Activated CD8-positive, alpha-beta memory T cell treated with anti-CD3 and anti-CD28 coated beads, Interleukin-2, amount 50 U/mL, for 1 hour (primary cell): ENCODE results near the gene CAPN5.

ENCODE experiments used
- DNase-seq: peaks from one replicate; pipeline ENCODE4 v3.0.0-alpha.2; 2020; ENCODE audit errors: extremely low read depth

The CAPN5 gene

GRCh38 chr11:77063861-77064260 lies 2.9 kb upstream of the CAPN5 start:
- DNase-seq = no peak

GRCh38 chr11:77064648-77065217 lies 2.0 kb upstream of the CAPN5 start:
- no peak for DNase-seq

DNA sequence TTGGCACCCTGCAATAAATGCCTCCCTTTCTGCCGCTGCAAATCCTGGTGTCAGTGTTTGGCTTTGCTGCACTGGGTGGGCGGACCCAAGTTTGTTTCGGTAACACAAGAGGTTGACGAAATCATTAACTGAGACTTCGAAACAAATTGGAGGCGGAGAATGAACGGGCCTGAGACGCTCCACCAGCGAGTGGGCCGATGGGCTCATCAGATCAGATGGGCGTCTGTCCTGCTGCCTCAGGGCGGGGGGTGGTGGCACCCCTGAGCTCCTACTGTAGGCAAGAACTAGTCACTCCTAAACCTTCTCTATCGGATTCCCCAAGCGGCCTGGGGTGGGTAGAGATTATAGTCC lies 918 bp upstream of the CAPN5 start:
- no peak for DNase-seq

- DNase-seq = no peak
Observed at GRCh38 chr11:77067861-77068443, 1.2 kb downstream of the CAPN5 start.

DNA sequence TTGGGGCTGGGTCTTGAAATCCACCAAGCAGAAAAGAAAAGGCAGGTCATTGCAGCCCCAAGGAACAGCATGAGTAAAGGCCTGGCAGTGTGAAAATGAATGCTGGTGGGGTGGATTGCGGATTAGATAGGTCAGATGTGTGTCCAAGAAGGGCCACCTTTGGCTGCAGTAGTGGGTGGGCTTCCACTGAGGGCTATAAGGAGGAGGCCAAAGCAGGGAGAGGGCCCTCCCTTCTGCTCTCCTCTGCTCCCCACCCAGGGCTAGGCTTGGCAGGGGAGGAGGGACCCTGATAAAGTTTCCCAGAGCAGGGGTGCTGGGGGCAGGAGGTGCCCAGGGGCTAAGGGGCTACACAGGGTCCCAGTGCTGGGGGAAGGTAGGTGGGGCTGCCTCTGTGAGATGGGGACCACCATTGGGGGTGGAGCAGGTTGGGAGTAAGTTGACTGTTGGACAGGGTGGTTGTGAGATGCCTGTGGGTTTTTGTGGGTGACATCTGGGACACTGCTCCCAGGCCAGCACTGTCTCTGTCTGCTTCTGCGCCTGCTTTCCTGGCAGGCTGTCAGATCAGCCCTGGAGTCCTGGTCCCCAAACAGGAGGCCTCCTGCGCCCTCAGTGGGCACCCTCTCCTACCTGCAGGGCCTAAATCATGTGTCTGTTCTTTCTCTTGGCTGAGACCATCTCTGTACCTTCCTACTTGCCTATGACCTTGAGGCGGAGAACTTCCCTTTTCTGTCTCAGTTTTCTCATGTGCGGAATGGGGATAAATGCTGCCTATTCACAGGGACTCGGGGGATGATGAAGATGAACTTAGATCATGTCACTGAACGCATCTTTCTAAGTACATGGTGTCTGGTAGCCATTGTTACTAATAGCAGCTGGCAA lies 1.9 kb downstream of the CAPN5 start:
- DNase-seq = no peak

DNA sequence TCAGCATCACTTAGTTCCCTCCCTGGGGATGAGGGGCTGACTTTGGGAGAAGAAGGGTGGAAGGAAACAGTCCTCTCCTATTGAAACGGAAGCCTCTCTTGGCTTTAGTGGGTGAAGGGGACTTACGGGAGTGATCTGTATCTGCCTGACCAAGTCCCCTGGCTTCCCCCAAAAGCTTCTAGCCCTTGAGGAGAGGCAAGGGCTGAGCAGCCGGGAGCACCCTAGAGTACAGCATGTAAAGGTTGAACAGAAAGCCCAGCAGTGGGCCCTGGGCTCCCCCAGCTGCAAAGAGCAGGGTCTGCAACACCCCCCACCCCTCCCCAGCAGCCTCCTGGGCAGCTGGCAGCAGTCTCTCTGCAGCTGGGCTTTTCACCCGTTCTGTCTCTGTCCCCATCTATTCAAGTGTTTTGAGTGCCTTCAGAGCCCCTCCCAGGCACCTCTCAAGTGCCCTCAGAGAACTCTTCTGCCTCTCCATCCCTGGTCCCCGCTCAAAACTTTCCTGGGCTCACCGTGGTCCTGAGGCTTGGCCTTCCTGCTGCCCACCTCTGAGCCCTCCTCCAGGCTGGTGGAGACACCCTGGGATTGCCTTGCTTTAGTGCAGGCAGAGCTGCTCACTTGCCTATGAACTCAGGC lies 2.7 kb downstream of the CAPN5 start:
- DNase-seq = no peak

- DNase-seq = no peak
Observed at GRCh38 chr11:77069969-77070582, 3.3 kb downstream of the CAPN5 start.

GRCh38 chr11:77071077-77071476 lies 4.3 kb downstream of the CAPN5 start:
- DNase-seq = no peak

GRCh38 chr11:77071671-77072605 lies 5.2 kb downstream of the CAPN5 start:
- no peak for DNase-seq

DNA sequence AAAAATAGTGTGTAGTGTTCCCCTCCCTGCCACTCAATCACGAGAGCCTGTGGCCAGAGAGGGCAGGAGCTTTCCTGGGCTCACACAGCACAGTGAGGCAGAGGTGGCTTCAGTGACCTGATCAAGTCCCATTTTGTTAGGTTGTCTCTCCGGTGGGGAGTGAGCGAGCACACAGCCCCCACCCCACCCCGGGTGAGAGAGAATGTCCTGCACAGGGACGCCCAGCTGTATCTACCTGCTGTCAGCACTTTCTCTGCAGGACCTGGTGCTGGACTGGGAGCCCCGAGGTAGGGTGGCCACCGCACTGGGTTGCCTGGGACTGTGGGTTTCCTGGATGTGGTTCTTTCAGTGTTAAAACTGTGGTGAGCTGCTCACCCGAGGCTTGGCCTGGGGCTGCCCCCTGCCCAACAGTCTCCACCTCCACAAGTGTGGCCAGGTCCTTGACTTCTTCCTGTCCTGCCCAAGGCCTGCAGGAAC lies 6.1 kb downstream of the CAPN5 start:
- no peak for DNase-seq

GRCh38 chr11:77073328-77074001 lies 6.7 kb downstream of the CAPN5 start:
- DNase-seq = no peak

GRCh38 chr11:77074205-77074604 lies 7.4 kb downstream of the CAPN5 start:
- no peak for DNase-seq

DNA sequence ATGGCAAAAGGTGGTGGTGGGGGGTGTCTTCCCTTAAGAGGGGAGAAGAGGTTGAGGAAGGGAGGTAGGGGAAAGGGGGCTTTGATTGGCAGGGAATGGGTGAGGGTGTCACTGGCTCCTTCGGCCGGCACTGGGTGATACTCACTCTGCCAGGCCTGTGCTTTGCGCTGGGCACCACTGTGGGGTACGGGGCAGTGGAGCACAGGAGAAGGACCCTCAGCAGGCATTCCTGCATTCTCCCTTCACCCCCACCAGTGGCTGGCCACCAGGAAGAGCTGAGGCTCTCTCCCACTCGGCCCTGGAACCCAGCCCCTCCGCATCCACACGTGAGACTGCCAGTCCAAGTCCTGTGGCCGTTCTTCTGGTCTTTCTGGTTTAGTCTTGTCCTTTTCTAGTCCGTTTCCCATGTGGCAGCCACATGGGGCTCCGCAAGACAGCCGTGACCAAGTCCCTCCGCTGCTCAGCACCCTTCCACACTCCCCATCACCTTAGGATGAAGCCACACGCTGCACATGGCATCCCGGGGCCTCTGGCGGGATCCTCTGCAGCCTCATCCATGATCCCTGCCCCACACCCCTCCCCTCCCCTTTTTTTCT lies 8.0 kb downstream of the CAPN5 start:
- DNase-seq = no peak

- no peak for DNase-seq
Observed at GRCh38 chr11:77075425-77075905, 8.7 kb downstream of the CAPN5 start.

DNA sequence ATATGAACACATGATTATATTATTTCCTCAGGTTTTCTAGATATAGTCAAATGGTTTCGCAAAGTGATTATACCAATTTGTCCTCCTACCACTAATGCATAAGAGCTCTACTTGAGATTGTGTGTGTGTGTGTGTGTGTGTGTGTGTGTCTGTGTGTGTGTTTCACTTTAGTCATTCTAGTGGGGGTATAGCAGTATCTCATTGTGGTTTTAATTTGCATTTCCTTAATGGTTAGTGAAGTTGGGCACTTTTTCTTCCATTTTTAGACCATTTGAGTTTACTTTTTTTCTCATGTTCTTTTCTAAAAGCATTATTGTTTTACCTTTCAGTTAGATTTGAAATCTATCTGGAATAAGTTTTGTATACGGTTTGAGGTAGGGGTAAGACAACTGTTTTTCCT lies 12.9 kb downstream of the CAPN5 start:
- no peak for DNase-seq

DNA sequence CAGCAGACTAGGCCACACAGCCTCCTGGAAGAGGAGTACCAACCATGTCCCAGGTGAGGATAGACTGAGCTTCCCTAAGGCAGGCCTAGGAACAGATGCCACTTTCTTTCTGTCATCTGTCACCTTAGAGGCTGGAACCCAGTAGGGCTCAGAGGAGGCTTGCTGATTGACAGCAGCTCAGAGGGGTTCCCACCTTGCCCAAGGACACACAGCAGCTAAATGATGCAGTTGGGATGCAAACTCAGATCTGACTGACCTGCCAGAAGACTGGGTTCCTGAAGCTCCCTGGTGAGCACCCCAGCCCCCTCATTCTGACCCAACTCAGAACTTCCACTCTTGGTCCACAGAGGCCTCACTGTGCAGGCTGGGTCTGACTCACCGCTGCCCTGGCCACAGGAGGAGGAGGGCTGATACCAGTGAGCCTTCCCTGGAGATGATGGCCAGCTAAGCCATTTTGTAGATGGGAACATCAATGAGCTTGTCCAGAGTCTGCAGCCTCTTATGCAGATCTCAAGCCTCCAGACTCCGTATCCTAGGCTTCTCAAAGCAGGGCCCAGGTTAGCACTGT lies 14.0 kb downstream of the CAPN5 start:
- no peak for DNase-seq

DNA sequence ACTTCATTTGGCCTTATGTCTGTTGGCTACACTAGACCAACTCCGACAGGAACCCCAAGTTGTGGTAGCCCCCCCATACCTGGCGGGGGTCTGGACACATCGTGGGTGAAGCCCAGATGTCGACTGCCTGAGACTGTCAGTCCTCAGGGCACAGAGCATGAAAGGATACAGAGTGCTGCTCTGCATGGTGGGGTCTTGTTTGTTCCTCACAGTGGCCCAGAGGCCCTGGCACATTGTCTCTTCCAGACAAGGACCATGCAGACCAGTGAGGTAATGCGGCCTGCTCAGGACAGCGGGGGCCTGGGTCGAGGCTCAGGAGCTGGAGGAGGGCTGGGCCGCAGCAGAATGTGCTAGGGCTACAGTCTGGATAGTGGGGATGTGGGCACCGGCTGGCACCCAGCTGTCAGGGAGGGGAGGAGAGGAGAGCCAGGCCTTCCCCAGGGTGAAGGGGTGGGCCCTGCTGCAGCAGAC lies 14.6 kb downstream of the CAPN5 start:
- DNase-seq = no peak

DNA sequence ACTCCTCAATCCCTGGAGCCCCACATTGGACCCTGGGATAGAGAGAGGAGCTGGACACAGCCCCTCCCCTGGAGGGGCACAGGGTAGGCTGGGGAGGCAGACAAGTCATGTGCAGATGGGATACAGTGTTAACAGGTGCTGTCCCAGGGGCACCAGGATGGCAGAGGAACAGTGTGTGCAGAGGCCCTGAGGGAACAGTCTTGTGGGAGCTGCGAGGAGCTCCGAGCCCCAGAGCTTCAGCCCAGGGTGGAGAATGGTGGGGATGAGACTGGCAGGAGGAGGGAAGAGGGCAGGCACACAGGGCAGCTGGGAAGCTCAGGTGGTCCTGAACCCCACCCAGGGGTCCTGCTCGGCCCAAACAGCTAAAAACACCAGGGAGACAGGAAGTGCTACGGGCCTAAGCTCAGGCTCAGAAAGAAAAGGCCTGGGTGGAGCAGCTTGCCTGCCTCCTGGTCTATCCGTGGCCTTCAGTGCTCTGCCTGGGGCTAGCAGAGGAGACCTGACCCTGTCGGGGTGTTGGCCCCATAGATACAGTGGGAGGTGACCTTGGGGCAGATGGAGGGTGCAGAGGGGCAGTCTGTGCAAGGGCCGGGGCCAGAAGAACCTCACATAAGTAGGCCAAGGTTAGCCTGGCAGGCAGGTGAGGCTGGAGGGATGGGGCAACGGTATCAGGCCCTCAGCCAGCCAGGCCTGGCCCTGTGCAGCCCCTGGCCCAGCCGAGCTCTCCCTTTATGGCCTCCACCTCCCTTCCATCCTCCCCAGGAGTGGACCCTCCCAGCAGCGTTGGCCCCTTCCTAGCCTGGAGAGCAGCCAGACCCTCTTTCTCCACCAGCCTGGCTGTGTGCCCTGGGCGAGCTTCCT lies 15.4 kb downstream of the CAPN5 start:
- DNase-seq = no peak
